ENCODE data around the gene HLA-DOA. TPM values are rescaled to one million over a fixed set of nuclear protein-coding genes. Genes with fewer than 3 reads are reported as not detected.

HLA-DOA gene
- total and polyA plus RNA-seq, 10 of the 15 experiments (the other 5 are each of a cell fraction or from before 2014, with no cell fraction given), result 8.8 to 108 (median 58.3) TPM

DNA sequence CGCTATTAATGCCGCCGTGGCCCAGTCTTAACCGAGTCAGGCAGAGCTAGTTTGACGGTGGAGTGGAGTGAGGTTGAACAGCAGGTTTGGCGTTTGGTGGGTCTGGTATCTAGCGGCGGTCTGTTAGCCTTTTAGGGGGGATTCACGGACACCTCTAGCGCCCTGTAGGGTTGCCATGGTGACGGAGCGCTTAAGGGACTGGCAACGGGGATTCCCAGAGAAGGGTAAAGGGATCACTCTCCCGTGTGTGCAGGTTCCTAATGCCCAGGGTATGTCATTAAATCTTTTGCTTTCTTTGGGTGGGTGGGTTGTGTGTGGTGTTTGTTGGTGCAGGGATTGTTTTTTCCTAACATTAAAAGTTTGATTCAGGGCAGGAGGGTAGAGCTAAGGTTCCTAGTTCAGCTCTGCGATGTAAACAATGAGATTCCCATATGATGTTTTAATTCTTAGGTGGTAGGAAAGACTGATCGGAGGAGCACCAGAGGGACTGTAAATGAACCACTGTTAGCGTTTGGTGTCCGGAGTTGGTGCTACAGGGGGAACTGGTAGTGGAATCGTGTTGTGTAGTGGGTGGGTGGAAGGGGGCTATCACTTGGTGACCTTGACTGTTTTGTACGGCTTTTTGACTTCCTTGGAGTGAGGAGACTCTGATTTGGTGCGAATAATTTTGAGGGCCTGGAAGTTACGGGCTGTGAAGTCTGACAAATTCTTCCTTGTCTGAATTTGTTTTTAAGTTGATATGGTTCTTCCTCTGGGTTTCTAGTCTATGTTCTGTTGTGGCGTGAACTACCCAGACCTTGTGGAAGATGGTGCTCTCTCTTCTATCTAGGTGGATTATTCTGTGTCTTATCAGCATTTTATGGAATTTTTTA, 36.0 kb downstream of the HLA-DOA start (continued):
- TF ChIP-seq, protein P1, sequence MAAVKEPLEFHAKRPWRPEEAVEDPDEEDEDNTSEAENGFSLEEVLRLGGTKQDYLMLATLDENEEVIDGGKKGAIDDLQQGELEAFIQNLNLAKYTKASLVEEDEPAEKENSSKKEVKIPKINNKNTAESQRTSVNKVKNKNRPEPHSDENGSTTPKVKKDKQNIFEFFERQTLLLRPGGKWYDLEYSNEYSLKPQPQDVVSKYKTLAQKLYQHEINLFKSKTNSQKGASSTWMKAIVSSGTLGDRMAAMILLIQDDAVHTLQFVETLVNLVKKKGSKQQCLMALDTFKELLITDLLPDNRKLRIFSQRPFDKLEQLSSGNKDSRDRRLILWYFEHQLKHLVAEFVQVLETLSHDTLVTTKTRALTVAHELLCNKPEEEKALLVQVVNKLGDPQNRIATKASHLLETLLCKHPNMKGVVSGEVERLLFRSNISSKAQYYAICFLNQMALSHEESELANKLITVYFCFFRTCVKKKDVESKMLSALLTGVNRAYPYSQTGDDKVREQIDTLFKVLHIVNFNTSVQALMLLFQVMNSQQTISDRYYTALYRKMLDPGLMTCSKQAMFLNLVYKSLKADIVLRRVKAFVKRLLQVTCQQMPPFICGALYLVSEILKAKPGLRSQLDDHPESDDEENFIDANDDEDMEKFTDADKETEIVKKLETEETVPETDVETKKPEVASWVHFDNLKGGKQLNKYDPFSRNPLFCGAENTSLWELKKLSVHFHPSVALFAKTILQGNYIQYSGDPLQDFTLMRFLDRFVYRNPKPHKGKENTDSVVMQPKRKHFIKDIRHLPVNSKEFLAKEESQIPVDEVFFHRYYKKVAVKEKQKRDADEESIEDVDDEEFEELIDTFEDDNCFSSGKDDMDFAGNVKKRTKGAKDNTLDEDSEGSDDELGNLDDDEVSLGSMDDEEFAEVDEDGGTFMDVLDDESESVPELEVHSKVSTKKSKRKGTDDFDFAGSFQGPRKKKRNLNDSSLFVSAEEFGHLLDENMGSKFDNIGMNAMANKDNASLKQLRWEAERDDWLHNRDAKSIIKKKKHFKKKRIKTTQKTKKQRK (IDR thresholded peaks at IDR 0.05; ENCODE audit: low read depth, low read length), result no peak
- TF ChIP-seq CHD4 (IDR thresholded peaks at IDR 0.05) (no peak), HDAC2 (IDR thresholded peaks at IDR 0.05) (no peak), TCF3 (IDR thresholded peaks at IDR 0.05; ENCODE audit: borderline replicate concordance, insufficient read depth, low read depth, low read length) (no peak), IKZF1 (conservative IDR thresholded peaks at IDR 0.05) (no peak), RBBP5 (conservative IDR thresholded peaks at IDR 0.05) (no peak), MXI1 (IDR thresholded peaks at IDR 0.05; ENCODE audit: low read depth, low read length) (no peak), ZNF217 (IDR thresholded peaks at IDR 0.05) (no peak), ASH2L (IDR thresholded peaks at IDR 0.05; ENCODE audit: borderline replicate concordance, low read depth) (no peak), DPF2 (IDR thresholded peaks at IDR 0.05) (no peak), CHD2 (IDR thresholded peaks at IDR 0.05; ENCODE audit: borderline replicate concordance, low read depth, low read length) (no peak), GATAD2B (conservative IDR thresholded peaks at IDR 0.05; ENCODE audit: low read depth) (no peak), GABPA (IDR thresholded peaks at IDR 0.05; ENCODE audit: low read depth) (no peak), HDGF (IDR thresholded peaks at IDR 0.05) (0 out of 2 replicates have a peak, but pooled peaks have one; percentile 36), HDAC6 (IDR thresholded peaks at IDR 0.05; ENCODE audit: unreplicated experiment) (no peak), BACH1 (IDR thresholded peaks at IDR 0.05; ENCODE audit: borderline replicate concordance) (peak; percentile 57; the same call in 1 of the 2 replicates), PML (IDR thresholded peaks at IDR 0.05; ENCODE audit: low read length) (no peak), FOXK2 (IDR thresholded peaks at IDR 0.05) (no peak)
- TF ChIP-seq, protein P2, sequence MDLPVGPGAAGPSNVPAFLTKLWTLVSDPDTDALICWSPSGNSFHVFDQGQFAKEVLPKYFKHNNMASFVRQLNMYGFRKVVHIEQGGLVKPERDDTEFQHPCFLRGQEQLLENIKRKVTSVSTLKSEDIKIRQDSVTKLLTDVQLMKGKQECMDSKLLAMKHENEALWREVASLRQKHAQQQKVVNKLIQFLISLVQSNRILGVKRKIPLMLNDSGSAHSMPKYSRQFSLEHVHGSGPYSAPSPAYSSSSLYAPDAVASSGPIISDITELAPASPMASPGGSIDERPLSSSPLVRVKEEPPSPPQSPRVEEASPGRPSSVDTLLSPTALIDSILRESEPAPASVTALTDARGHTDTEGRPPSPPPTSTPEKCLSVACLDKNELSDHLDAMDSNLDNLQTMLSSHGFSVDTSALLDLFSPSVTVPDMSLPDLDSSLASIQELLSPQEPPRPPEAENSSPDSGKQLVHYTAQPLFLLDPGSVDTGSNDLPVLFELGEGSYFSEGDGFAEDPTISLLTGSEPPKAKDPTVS (IDR thresholded peaks at IDR 0.05; ENCODE audit: low read depth, low read length), result no peak
- TF ChIP-seq, protein P3, sequence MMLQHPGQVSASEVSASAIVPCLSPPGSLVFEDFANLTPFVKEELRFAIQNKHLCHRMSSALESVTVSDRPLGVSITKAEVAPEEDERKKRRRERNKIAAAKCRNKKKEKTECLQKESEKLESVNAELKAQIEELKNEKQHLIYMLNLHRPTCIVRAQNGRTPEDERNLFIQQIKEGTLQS (IDR thresholded peaks at IDR 0.05; ENCODE audit: borderline replicate concordance, extremely low read depth, low read depth, low read length), result no peak
- TF ChIP-seq, protein P4, sequence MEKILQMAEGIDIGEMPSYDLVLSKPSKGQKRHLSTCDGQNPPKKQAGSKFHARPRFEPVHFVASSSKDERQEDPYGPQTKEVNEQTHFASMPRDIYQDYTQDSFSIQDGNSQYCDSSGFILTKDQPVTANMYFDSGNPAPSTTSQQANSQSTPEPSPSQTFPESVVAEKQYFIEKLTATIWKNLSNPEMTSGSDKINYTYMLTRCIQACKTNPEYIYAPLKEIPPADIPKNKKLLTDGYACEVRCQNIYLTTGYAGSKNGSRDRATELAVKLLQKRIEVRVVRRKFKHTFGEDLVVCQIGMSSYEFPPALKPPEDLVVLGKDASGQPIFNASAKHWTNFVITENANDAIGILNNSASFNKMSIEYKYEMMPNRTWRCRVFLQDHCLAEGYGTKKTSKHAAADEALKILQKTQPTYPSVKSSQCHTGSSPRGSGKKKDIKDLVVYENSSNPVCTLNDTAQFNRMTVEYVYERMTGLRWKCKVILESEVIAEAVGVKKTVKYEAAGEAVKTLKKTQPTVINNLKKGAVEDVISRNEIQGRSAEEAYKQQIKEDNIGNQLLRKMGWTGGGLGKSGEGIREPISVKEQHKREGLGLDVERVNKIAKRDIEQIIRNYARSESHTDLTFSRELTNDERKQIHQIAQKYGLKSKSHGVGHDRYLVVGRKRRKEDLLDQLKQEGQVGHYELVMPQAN (conservative IDR thresholded peaks at IDR 0.05), result 0 out of 2 replicates have a peak, but pooled peaks have one; percentile 47
- TF ChIP-seq, protein P5, sequence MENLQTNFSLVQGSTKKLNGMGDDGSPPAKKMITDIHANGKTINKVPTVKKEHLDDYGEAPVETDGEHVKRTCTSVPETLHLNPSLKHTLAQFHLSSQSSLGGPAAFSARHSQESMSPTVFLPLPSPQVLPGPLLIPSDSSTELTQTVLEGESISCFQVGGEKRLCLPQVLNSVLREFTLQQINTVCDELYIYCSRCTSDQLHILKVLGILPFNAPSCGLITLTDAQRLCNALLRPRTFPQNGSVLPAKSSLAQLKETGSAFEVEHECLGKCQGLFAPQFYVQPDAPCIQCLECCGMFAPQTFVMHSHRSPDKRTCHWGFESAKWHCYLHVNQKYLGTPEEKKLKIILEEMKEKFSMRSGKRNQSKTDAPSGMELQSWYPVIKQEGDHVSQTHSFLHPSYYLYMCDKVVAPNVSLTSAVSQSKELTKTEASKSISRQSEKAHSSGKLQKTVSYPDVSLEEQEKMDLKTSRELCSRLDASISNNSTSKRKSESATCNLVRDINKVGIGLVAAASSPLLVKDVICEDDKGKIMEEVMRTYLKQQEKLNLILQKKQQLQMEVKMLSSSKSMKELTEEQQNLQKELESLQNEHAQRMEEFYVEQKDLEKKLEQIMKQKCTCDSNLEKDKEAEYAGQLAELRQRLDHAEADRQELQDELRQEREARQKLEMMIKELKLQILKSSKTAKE (IDR thresholded peaks at IDR 0.05; ENCODE audit: low read depth, poor library complexity, severe bottlenecking), result no peak
